Liver (tissue), 3 donors: ENCODE results near the gene STAT3.

Experiments used
- EGR1 ChIP-seq, 2 donors: IDR thresholded peaks; 2 replicates each; pipeline ENCODE4 v1.6.1; 2016 to 2018; ENCODE audit warnings: antibody characterized with exemption in 2 of 2, low read depth in 2 of 2
- GABPA ChIP-seq, 2 donors: IDR thresholded peaks in 1 of 2; conservative IDR thresholded peaks in 1 of 2; 2 replicates each; pipeline ENCODE4 v1.6.1; 2016; ENCODE audit warnings: antibody characterized with exemption in 2 of 2, mild to moderate bottlenecking in 1 of 2, moderate library complexity in 1 of 2
- HNF4G ChIP-seq: IDR thresholded peaks from 2 replicates; pipeline ENCODE4 v1.6.1; 2016; ENCODE audit warnings: antibody characterized with exemption
- JUND ChIP-seq, 2 donors: IDR thresholded peaks; 2 replicates each; pipeline ENCODE4 v1.6.1; 2016; ENCODE audit warnings: antibody characterized with exemption in 2 of 2
- RAD21 ChIP-seq, 2 donors: IDR thresholded peaks; 2 replicates each; pipeline ENCODE4 v1.6.1; 2016; ENCODE audit warnings: antibody characterized with exemption in 2 of 2, mild to moderate bottlenecking in 2 of 2
- RXRA ChIP-seq, 2 donors: IDR thresholded peaks; 2 replicates each; pipeline ENCODE4 v1.6.1; 2017 to 2018; ENCODE audit warnings: antibody characterized with exemption in 2 of 2, mild to moderate bottlenecking in 1 of 2
- SP1 ChIP-seq: IDR thresholded peaks from 2 replicates; pipeline ENCODE4 v1.6.1; 2018; ENCODE audit warnings: antibody characterized with exemption, mild to moderate bottlenecking
- TAF1 ChIP-seq: conservative IDR thresholded peaks from 2 replicates; pipeline ENCODE4 v1.6.1; 2016; ENCODE audit warnings: antibody characterized with exemption, mild to moderate bottlenecking
- YY1 ChIP-seq: IDR thresholded peaks from 2 replicates; pipeline ENCODE4 v1.6.1; 2016; ENCODE audit warnings: antibody characterized with exemption, mild to moderate bottlenecking
- TF ChIP-seq, protein P1 (sequence below): fragments of 150-350 bp; IDR thresholded peaks from 2 replicates; pipeline ENCODE4 v1.5.1; 2017; ENCODE audit warnings: improper control_type of control experiment, low read depth, low read length; ENCODE audit not compliant: missing input control
- TF ChIP-seq, protein P2 (sequence below): IDR thresholded peaks from 2 replicates; pipeline ENCODE4 v1.6.1; 2016; ENCODE audit warnings: antibody characterized with exemption
- TF ChIP-seq, protein P3 (sequence below): IDR thresholded peaks from 2 replicates; pipeline ENCODE4 v1.6.1; 2016; ENCODE audit warnings: antibody characterized with exemption, mild to moderate bottlenecking
- TF ChIP-seq, protein P4 (sequence below): IDR thresholded peaks from 2 replicates; pipeline ENCODE4 v1.6.1; 2016; ENCODE audit warnings: antibody characterized with exemption
- donor health status: healthy.
- donor health status: healthy.

DNA sequence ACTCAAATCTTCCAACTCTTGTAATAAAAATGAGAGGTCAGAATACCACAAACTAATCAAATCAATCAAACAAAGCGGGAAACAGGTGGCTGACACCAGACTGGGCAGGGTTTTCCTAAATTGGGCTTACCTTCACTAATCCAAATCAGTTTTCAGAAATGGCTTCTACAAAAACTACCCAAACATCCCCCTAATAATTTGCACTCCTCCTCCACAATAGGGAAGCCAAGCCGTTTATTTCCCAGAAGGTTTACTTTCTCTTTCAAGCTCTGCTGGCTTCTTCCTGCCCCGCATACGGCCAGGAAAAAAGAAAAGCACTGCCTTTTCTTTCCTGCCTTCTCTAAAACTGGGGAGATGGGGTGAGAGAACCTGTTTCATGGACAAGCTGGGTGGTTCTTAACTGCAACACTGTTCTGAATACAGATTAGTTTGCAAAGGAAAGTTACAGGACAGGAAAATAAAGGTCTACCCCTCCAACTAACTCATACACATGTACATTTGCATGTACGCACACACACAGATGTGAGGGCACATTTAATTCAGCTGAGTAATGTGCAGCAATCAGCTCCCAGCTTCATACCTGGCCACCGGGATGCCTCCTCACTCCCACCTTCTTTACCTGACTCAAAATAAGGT is 9.2 kb downstream of the STAT3 start:
- TF ChIP-seq RXRA (IDR thresholded peaks at IDR 0.05) (no peak), HNF4G (no peak), GABPA (IDR thresholded peaks at IDR 0.05 in 1 of 2, conservative IDR thresholded peaks at IDR 0.05 in 1 of 2) (no peak), EGR1 (IDR thresholded peaks at IDR 0.05; ENCODE audit: low read depth in 2 of 2) (no peak), SP1 (no peak), JUND (IDR thresholded peaks at IDR 0.05) (no peak), TAF1 (no peak), YY1 (no peak), RAD21 (IDR thresholded peaks at IDR 0.05) (peak in 1 of 2 donors; percentile 15)
- TF ChIP-seq, protein P1, sequence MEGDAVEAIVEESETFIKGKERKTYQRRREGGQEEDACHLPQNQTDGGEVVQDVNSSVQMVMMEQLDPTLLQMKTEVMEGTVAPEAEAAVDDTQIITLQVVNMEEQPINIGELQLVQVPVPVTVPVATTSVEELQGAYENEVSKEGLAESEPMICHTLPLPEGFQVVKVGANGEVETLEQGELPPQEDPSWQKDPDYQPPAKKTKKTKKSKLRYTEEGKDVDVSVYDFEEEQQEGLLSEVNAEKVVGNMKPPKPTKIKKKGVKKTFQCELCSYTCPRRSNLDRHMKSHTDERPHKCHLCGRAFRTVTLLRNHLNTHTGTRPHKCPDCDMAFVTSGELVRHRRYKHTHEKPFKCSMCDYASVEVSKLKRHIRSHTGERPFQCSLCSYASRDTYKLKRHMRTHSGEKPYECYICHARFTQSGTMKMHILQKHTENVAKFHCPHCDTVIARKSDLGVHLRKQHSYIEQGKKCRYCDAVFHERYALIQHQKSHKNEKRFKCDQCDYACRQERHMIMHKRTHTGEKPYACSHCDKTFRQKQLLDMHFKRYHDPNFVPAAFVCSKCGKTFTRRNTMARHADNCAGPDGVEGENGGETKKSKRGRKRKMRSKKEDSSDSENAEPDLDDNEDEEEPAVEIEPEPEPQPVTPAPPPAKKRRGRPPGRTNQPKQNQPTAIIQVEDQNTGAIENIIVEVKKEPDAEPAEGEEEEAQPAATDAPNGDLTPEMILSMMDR, result no peak
- TF ChIP-seq, protein P2, sequence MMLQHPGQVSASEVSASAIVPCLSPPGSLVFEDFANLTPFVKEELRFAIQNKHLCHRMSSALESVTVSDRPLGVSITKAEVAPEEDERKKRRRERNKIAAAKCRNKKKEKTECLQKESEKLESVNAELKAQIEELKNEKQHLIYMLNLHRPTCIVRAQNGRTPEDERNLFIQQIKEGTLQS, result no peak
- TF ChIP-seq, protein P3, sequence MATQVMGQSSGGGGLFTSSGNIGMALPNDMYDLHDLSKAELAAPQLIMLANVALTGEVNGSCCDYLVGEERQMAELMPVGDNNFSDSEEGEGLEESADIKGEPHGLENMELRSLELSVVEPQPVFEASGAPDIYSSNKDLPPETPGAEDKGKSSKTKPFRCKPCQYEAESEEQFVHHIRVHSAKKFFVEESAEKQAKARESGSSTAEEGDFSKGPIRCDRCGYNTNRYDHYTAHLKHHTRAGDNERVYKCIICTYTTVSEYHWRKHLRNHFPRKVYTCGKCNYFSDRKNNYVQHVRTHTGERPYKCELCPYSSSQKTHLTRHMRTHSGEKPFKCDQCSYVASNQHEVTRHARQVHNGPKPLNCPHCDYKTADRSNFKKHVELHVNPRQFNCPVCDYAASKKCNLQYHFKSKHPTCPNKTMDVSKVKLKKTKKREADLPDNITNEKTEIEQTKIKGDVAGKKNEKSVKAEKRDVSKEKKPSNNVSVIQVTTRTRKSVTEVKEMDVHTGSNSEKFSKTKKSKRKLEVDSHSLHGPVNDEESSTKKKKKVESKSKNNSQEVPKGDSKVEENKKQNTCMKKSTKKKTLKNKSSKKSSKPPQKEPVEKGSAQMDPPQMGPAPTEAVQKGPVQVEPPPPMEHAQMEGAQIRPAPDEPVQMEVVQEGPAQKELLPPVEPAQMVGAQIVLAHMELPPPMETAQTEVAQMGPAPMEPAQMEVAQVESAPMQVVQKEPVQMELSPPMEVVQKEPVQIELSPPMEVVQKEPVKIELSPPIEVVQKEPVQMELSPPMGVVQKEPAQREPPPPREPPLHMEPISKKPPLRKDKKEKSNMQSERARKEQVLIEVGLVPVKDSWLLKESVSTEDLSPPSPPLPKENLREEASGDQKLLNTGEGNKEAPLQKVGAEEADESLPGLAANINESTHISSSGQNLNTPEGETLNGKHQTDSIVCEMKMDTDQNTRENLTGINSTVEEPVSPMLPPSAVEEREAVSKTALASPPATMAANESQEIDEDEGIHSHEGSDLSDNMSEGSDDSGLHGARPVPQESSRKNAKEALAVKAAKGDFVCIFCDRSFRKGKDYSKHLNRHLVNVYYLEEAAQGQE, result no peak
- TF ChIP-seq, protein P4, sequence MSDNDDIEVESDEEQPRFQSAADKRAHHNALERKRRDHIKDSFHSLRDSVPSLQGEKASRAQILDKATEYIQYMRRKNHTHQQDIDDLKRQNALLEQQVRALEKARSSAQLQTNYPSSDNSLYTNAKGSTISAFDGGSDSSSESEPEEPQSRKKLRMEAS, result no peak
